Middle frontal gyrus (tissue), 1 donor: Measurements from ENCODE around the gene GRIA2.
"Not testable (repeated sequence)": the region's sequence is repeated elsewhere in the genome, so short reads cannot be mapped to it uniquely, and the experiment has no call there.

ENCODE experiments used
- DNase-seq: peaks from one replicate; pipeline ENCODE4 v3.0.0-alpha.2; 2015; ENCODE audit warnings: low spot score; ENCODE audit errors: extremely low spot score

GRIA2 gene

GRCh38 chr4:157258165-157258564 is 37.6 kb downstream of the GRIA2 start:
- DNase-seq = not testable (repeated sequence)

- DNase-seq = no peak
Observed at GRCh38 chr4:157265281-157265680, 44.8 kb downstream of the GRIA2 start.

GRCh38 chr4:157270108-157270507 is 49.6 kb downstream of the GRIA2 start:
- no peak for DNase-seq

GRCh38 chr4:157270552-157270951 is 50.0 kb downstream of the GRIA2 start:
- no peak for DNase-seq

- no peak for DNase-seq
Observed at GRCh38 chr4:157271166-157271869, 50.8 kb downstream of the GRIA2 start.

- DNase-seq = no peak
Observed at GRCh38 chr4:157280673-157281072, 60.1 kb downstream of the GRIA2 start.

GRCh38 chr4:157282019-157282418 is 61.5 kb downstream of the GRIA2 start:
- DNase-seq = no peak

GRCh38 chr4:157287445-157287844 is 66.9 kb downstream of the GRIA2 start:
- DNase-seq = no peak

GRCh38 chr4:157290622-157291021 is 70.1 kb downstream of the GRIA2 start:
- no peak for DNase-seq

- no peak for DNase-seq
Observed at GRCh38 chr4:157291071-157291470, 70.5 kb downstream of the GRIA2 start.

- DNase-seq = no peak
Observed at GRCh38 chr4:157293673-157294072, 73.1 kb downstream of the GRIA2 start.

GRCh38 chr4:157294575-157294974 is 74.0 kb downstream of the GRIA2 start:
- DNase-seq = no peak

- DNase-seq = no peak
Observed at GRCh38 chr4:157300701-157301100, 80.2 kb downstream of the GRIA2 start.

GRCh38 chr4:157303471-157303960 is 83.0 kb downstream of the GRIA2 start:
- DNase-seq = no peak

GRCh38 chr4:157304769-157305168 is 84.2 kb downstream of the GRIA2 start:
- DNase-seq = no peak

- DNase-seq = no peak
Observed at GRCh38 chr4:157312702-157313101, 92.2 kb downstream of the GRIA2 start.

GRCh38 chr4:157314906-157315305 is 94.4 kb downstream of the GRIA2 start:
- DNase-seq = no peak

GRCh38 chr4:157315968-157316367 is 95.4 kb downstream of the GRIA2 start:
- no peak for DNase-seq

- no peak for DNase-seq
Observed at GRCh38 chr4:157320092-157320491, 99.6 kb downstream of the GRIA2 start.

- no peak for DNase-seq
Observed at GRCh38 chr4:157327666-157328065, 107.1 kb downstream of the GRIA2 start.

GRCh38 chr4:157357887-157358286 is 137.4 kb downstream of the GRIA2 start:
- no peak for DNase-seq

GRCh38 chr4:157358439-157358838 is 137.9 kb downstream of the GRIA2 start:
- no peak for DNase-seq

GRCh38 chr4:157358851-157359250 is 138.3 kb downstream of the GRIA2 start:
- no peak for DNase-seq
